CD4-positive, alpha-beta T cell treated with Interleukin-10 for 1 hour (primary cell): ENCODE data around the gene GID8.

Experiments used
- DNase-seq: peaks from one replicate; pipeline ENCODE4 v3.0.0-alpha.2; 2020

Gene GID8

DNA sequence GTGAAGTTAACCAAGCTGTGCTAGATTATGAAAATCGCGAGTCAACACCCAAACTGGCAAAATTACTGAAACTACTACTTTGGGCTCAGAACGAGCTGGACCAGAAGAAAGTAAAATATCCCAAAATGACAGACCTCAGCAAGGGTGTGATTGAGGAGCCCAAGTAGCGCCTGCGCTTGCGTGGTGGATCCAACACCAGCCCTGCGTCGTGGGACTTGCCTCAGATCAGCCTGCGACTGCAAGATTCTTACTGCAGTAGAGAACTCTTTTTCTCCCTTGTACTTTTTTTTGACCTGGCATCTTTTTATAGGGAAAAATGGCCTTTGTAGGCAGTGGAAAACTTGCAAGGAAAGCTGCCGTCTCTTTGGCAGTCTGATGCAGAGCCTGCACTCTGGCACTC, 6.8 kb downstream of the GID8 start:
- no peak for DNase-seq

DNA sequence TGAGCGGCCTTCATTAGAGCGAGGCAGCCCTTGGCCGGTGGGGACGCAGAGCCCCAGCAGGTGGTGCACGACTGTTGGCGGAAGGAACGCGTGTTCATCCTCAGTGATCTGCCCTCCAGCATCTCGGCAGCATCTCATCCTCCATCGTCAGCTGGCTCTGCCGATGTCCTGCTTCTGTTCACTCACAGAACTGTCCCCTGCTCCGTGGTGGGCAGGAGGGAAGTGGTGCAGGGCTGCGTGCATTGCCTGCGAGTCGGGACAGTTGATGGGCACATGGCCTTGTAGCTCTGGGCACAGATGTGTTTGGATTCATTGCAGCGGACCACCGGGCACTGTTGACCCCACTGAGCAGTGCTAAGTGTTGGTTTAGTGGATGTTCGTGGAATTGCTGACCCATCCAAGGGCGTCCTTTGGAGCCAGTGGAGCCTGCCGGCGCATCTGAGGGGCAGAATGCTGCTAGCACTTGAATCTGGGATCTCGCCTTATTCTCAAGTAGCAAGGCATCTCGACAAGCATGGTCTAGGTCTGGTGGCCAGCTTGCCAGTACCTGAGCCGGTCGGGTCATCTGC, 7.9 kb downstream of the GID8 start:
- no peak for DNase-seq

DNA sequence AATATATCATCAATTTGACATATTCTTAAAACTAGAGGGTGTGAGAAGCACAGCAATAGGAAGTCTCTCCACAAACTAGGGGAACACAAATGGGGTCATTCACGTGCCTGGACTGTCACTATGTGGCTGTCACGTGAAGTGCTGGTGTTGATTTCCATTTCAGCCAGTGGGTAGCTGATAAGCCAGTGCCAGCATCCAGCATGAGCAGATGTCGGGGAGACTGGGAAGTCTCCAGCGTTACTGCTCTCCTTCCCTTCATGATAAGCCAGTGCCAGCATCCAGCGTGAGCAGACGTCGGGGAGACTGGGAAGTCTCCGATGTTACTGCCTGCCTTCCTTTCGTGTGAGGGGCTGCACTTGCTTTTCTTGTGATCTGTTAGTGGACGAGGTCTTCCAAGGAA, 9.0 kb downstream of the GID8 start:
- no peak for DNase-seq

DNA sequence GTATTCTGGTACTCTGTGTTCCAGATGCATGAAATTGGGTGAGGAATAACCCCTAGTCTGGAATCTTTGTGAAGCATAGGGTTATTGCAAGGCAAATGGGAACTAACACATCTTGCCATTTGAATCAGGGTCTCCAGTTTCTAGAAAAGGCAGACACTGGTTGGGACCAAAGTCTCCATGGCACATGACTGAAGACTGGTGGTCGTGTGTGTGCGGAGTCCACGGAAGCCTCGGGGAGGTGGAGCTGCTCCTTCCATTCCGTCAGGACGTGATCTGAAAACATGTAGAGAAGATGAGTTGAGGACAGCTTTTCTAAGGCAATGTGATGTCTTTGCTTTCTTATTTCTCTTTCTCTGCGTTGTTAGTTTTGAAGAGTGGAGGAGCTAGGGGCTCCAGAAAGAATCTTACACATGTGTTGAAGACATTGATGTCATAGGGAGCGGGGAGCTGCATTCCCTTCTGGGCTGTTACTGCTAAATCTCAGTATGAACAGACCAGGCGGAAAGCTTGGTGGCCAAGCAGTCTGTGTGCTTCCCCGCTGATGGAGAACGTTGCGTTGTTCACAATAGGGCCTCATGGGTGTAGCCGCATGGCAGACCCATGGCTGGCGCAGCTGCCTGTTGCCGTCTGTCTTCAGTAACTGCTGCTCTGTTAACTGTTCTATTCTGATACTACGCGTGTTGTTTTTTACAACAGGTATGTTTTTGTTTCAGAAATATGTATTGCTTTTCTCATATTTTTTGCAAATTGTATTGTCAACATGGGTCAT, 9.8 kb downstream of the GID8 start:
- DNase-seq, result no peak

DNA sequence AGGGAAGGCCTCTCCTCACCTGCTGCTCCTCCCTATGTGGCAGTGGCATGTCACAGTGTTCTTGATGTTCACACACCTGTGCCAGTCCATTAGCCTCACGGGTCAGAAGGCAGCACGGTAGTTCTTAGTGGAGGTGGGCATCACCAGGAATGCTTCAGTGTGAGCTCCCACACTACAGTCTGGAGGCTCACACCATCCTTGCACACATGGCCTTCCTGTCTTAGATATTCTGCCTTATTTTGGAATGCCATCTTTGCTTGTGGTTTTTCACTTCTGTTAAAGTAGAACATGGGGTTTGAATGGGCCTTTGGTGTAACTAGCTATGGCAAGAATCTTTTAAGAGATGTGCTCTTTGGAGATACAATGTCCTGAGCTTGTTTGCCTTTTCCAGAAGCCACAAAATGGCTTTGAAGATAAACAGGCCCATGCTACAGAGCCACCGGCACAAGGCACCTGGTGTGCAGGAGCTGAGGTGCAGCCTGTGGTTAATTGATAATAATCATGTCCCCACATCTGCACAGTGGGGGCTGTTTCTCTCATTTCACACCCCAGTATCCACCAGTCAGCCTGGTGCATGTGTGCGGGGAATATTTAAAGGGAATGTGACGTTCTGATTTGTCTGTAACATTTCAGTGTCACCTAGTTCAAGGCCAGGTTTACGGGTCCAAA, 11.3 kb downstream of the GID8 start:
- no peak for DNase-seq

DNA sequence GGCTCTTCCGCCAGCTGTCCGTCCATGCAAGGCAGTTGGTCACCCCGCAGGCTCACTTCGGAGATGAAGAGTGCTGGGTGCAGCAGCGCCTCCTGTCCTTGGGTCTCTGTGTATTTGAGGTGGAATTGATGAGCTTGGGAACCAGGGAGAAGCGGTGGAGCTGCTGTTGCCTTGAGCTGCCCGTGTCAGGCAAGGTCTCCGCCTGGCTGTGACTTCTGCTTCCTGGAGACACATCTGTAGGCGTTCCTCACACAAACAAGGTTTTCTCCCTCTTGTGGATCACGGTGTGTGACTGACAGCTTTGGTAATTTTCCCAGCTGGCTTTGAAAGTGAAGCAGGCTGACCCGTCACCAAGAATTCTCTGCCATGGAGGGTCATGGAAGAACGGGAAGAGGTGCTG, 12.0 kb downstream of the GID8 start:
- DNase-seq, result no peak

DNA sequence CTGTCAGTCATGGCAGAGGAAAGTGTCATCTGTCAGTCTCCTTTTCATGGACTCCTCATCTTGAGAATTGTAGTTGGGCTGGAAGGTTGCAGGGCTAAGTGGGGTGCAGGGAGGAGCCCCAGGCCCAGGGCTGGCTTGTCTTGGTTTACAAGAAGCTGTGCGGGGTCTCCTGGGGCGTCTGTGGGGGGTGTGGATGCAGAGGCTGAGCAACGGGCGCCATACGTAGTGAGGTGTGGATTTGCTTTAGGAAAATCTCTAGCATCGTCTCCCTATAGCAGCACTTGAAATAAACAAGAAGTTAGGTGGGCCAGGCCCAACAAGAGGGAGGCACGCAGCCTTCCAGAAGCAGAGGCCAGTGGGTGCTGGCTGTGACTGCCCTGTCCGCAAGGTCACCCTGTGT, 12.8 kb downstream of the GID8 start:
- no peak for DNase-seq

DNA sequence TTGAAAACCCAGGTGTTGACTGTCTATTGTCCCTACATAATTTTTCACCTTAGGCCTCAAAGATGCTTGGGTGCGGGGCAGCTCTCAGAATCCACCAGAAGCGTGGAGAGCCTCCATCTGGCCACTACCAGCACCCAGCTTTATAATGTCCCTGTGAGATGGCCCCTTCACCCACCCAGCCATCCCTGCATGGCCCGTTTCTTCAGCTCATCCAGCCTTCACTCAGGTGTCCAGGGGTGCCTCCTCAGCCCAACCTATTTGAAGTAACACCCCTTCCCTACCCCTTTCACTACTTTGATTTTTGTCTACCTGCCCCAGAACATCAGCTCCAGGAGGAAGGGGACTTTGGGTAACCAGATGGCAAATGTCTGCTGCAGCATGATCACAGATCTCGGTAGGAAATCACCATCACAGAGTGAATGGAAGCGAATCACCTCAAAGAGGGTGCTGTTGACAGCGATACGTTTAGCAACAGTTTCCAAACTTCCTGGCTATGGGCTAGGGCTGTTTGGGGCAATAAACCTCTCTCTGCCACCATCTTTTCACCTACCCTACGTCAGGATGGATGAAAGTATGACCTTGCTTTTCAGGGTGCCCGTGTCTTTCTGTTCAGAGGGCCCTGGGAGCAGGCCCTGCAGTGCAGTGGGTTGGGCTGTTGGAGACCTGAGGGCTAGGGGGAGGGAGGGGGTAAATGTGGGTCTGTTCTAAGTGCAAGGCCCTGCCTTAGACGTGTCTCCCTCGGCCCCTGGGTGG, 13.4 kb downstream of the GID8 start:
- no peak for DNase-seq

DNA sequence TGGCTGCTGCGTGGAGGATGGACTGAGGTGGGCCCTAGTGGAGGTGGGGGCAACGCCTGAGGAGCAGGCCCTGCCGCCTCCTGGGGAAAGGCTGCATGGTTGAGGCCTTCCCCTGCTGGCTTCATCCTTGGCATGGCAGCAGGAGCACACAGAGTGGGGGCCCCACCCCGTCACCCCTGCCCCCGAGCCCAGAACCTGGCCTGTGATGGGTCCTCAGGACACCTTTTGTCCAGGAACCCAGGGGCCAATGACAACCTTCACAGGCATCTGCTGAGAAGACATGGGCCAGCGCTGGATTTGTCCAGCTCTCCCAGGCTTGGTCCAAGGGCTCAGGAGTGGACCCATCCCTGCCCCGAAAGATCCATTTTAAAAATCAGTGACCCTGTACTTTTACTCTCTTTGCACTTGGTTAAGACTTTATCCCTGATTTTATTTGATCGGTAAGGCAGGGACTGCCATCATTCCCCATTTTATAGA, 14.0 kb downstream of the GID8 start:
- no peak for DNase-seq

DNA sequence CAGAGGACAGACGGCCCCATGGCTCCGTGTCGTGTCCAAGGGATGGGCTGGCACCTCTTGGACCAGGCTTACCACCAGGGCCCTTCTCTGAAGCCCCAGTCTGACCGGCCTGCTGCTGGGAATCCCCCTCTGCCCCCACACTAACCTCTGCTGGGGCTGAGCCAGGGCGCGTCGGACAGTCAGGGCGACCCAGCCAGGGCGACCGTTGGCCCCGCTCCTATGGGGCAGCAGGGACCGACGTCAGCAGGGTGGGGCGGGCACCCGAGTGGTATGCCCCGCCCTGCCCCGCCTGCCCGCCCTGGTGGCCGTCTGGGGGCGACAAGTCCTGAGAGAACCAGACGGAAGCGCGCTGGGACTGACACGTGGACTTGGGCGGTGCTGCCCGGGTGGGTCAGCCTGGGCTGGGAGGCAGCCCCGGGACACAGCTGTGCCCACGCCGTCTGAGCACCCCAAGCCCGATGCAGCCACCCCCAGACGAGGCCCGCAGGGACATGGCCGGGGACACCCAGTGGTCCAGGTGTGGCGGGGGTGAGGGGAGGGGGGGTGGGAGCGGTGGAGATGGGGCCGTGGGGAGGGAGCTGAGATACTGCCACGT, 14.5 kb downstream of the GID8 start, which contains the start of gene SLC17A9:
Gene SLC17A9 (plus strand): TSS at position 337 of the 595 bp plus-strand sequence. CDS start 122 bp downstream, at position 459.
- DNase-seq, result peak; percentile 51

DNA sequence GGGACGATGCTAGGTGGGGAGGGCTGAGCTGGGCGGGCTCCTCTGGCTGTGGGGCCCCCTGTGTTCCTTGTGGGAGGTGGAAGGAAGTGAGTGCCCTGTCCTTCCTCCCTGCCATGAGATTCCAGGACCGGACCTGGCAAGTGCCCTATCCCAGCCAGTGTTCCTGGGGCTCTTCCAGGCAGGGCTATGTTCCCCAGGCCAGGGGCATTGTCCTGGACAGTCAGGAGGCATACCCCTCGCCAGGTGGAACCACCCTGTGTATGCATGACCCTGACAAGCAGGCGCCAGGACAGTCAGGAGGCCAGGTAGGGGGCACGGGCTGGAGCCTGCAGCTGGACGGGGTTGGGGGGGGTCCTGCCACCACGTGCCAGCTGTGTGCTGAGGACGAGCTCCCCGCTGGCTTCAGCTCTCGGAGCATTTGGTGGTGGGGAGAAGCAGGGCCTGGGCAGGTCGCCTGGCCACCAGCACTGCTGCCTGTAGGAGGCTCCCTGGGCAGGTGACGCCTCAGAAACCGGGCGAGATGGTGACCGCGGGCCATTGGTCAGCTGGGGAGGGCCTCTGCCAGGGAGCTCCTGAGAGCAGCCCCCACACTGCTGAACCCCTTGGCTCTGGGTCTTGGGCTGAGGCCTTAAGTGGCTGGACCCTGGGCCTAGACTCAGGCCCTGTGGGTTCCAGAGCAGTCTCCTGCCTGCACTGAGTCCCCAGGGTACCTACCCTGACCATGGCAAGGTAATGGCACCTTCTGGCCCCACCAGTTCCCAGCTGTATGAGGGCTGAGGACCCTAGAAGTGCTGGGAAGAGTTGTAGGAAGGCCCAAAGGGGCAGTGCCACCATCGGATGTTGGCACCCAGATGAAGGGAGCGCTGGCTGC, 15.3 kb downstream of the GID8 start:
- DNase-seq, result no peak

DNA sequence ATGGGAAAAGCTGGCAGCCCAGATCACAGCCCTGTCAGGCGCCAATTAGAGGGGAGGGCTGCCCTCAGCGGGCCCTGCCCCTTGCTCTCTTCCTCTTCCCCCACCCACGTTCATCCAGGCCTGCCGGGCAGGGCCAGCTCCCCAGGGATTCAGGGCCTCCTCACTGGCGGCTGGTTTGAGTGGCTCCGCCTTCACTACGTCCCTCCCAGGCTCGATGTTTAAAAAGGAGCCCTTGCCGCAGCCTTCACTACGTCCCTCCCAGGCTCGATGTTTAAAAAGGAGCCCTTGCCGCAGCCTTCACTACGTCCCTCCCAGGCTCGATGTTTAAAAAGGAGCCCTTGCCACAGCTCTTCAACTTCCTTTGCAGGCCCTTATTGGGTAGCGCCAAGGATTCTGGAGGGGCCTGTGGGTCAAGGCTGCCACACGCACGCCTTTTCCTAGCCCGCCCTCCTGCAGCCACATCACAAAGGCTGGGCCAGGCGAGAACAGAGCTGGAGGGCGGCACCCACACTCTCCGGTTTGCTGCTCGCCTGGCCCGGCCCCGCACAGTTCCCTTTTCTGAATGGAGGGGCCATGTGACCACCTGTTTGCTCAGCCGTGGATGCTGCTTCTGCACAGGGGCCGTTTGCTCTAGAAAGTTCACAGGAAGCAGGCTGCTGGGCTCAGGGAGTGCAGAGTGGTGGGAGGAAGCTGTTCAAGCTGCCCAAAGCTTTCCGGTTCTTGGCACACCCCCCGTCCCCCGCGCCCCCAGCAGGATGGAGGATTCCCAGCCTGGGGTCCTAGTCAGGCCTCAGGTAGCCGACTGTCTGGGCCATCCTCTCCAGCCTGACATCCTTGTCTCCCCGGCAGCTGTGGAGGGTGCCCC, 16.1 kb downstream of the GID8 start:
- DNase-seq, result peak; percentile 75

DNA sequence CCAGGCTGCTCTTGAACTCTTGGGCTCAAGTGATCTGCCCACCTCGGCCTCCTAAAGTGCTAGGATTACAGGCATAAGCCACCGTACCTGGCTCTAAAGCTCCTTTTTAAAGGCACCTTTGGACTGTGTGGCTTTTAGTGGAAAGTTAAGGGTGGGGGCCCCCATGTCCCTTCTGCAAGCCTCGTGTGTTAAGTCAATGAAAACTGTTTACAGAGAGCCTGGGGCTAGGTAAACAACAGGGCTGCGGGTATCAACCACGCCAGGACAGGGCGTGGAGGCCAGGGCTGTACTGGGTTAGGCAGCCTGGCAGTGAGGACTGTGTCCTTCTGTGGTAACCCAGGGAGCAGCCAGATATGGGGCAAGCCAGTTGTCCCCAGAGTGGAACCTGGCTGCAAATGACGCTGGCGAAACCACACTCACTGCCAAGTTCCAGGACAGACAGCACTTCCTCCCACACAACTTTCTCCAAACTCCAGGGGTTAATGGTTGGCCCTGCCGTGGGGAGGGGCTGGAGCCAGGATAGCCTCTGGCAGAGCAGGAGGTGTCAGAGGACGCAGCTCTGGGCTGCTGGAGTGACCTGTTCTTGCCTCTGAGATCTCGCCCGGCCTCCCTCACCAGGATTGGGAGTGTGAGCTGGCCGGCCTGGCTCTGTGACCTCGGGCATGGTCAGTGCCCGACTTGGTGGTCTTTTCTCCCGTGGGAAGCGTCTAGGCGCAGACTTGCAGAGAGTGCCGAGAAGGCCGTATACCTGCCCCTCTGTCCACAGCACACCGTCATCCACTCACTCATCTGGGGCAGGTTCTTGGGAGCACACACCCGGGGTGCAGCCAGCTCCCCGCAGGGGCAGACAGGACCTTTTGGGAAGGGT, 17.8 kb downstream of the GID8 start:
- DNase-seq, result no peak

DNA sequence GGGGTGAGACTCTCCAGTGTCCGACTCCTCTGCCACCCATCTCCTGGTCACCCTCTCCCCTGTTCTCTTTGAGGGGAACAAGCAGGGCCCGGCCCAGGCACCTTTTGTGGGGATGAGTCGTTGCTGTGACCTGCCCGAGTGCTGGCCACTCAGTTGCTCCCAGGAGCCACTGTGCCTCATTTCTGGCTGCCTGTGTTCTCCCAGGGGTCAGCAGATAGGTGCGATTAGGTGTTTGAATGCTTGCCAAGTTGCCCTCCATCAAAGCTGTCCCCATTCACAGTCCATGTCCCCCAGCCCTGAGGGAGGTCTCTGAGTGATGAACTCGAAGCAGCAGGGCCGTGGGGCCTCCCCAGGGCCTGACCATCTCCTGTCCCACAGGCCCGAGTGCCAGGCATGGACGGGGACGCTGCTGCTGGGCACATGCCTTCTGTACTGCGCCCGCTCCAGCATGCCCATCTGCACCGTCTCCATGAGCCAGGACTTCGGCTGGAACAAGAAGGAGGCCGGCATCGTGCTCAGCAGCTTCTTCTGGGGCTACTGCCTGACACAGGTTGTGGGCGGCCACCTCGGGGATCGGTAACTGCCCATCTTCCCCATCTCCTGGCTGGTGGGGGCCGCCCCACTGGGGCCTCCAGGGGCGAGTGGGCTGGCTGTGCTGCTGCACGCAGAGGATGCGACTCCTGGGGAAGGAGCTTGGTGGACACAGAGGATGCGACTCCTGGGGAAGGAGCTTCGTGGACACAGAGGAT, 18.6 kb downstream of the GID8 start:
- DNase-seq, result no peak

DNA sequence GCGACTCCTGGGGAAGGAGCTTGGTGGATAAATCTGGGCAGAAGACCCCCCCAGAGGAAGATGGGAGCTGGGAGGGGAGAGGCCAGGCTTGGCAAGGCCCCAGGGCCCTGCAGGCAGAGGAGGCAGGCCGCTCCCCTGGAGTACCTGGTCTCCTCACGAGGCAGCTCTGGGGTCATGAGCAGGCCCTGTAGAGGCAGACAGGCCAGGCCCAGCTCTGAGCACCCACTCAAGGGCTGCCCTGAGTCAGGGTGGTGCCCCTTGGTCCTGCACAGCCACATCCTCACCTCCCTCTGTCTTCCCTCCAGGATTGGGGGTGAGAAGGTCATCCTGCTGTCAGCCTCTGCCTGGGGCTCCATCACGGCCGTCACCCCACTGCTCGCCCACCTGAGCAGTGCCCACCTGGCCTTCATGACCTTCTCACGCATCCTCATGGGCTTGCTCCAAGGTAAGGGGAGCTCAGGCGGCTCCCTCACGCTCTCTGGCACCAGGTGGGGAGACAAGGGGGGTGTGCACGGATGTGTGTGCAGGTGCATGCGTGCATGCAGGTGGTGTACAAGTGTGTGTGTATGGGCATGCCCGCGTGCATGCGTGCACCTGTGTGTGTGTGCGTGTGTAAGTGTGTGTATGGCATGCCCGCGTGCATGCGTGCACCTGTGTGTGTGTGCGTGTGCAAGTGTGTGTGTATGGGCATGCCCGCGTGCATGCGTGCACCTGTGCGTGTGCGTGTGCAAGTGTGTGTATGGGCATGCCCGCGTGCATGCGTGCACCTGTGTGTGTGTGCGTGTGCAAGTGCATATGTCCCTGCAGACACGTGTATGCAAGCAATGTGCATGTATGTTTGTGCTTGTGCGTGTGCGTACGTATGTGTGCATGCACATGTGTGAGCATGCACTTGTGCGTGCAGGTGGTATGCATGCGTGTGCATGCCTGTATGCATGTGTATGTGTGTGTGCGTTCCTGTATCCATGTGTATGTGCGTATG, 19.5 kb downstream of the GID8 start:
- DNase-seq, result no peak

DNA sequence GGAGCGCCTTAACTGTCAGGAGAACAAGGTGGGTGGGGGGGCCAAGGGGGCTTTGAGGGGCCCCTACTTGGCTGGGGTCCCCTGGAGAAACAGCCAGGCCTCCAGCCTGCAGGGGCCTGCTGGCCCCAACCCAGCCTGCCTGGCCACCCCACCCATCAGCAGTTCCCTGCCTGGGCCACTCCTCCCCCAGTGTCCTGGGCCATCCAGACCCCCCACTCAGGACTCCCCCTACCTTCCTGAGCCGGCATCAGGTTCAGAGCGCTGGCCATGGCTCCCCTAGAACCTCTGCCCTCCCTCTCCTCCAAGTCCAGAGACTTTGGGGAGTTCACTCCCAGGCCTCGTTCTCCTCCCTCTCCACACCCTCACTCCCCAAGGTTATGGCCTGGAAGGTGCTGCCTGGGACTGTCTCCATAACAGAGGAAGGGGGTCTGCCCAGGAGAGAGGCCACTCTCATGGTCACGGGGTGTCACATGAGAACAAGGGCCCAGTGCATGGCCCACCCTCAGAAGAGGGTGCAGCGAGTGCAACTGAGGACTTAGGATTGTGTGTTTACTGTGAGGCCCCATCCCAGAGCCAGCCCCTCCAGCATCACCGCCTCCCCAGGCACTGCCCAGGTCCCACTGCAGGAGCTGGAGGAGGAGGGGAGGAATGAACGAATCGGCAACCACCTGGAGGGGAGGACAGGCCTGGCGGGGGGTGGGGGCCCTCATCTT, 20.6 kb downstream of the GID8 start:
- no peak for DNase-seq
